ENCODE results near the gene UBXN7.
"Not testable (repeated sequence)": the region's sequence is repeated elsewhere in the genome, so short reads cannot be mapped to it uniquely, and the experiment has no call there.

The UBXN7 gene

DNA sequence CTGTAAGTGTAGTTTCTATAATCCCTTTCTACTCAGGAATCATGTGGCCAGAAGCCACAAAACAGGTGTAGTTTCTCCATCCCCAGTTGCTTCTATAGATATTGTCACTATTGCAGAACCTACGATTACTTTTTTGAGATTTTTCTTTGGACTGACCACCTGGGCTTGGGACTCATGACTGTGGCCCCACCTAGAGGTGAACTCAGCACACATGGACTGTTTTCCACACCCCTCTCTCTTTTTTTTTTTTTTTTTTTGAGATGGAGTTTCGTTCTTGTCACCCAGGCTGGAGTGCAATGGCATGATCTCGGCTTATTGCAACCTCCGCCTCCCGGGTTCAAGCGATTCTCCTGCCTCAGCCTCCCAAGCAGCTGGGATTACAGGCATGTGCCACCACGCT is 13.2 kb upstream of the UBXN7 start:
- H3K36me3 ChIP-seq (ENCODE audit: control insufficient read depth, insufficient read depth, low read length); H3K27ac ChIP-seq (ENCODE audit: low read depth, low read length); H3K9ac ChIP-seq (ENCODE audit: low read depth, low read length); H3K4me1 ChIP-seq (ENCODE audit: control insufficient read depth, insufficient read depth, low read length); H3K27me3 ChIP-seq (ENCODE audit: control insufficient read depth, insufficient read depth, low read length); H3K9me3 ChIP-seq (ENCODE audit: control insufficient read depth, insufficient read depth, low read length); H3K4me3 ChIP-seq (ENCODE audit: low read depth, low read length): not testable (repeated sequence)

DNA sequence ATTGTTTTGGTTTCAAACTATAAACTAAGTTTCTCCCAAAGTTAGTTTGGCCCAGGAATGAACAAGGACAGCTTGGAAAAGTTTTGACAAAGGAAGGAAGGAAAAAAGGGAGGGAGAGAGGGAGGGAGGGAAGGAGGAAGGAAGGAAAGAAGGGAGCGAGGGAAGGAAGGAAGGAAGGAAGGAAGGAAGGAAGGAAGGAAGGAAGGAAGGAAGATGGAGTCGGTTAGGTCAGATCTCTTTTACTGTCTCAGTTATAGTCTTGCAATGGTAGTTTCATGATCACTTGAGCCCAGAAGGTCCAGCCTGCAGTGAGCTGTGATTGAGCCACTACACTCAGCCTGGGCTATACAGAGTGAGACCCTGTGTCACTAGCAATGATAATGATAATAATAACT is 12.3 kb upstream of the UBXN7 start:
- Histone ChIP-seq H3K27me3 (ENCODE audit: control insufficient read depth, insufficient read depth, low read length) (no peaks in the 10 kb centered on the region), H3K9me3 (ENCODE audit: control insufficient read depth, insufficient read depth, low read length) (no peaks in the 10 kb centered on the region), H3K36me3 (ENCODE audit: control insufficient read depth, insufficient read depth, low read length) (no peaks in the 10 kb centered on the region), H3K9ac (ENCODE audit: low read depth, low read length) (no peak overlapping the region), H3K4me3 (ENCODE audit: low read depth, low read length) (no peak overlapping the region), H3K4me1 (ENCODE audit: control insufficient read depth, insufficient read depth, low read length) (no peaks in the 10 kb centered on the region), H3K27ac (ENCODE audit: low read depth, low read length) (no peak overlapping the region)

GRCh38 chr3:196440696-196441095 is 8.5 kb upstream of the UBXN7 start:
- H3K4me1 ChIP-seq (ENCODE audit: control insufficient read depth, insufficient read depth, low read length): no peaks in the 10 kb centered on the region
- H3K9ac ChIP-seq (ENCODE audit: low read depth, low read length): no peak overlapping the region
- H3K27ac ChIP-seq (ENCODE audit: low read depth, low read length): no peak overlapping the region
- no peaks in the 10 kb centered on the region for H3K36me3 ChIP-seq (ENCODE audit: control insufficient read depth, insufficient read depth, low read length)
- H3K4me3 ChIP-seq (ENCODE audit: low read depth, low read length): no peak overlapping the region
- no peaks in the 10 kb centered on the region for H3K27me3 ChIP-seq (ENCODE audit: control insufficient read depth, insufficient read depth, low read length)
- H3K9me3 ChIP-seq (ENCODE audit: control insufficient read depth, insufficient read depth, low read length): no peaks in the 10 kb centered on the region

GRCh38 chr3:196440041-196440537 is 7.9 kb upstream of the UBXN7 start:
- Histone ChIP-seq H3K36me3 (ENCODE audit: control insufficient read depth, insufficient read depth, low read length) (no peaks in the 10 kb centered on the region), H3K27ac (ENCODE audit: low read depth, low read length) (no peak overlapping the region), H3K9me3 (ENCODE audit: control insufficient read depth, insufficient read depth, low read length) (no peaks in the 10 kb centered on the region), H3K4me3 (ENCODE audit: low read depth, low read length) (no peak overlapping the region), H3K27me3 (ENCODE audit: control insufficient read depth, insufficient read depth, low read length) (no peaks in the 10 kb centered on the region), H3K9ac (ENCODE audit: low read depth, low read length) (no peak overlapping the region), H3K4me1 (ENCODE audit: control insufficient read depth, insufficient read depth, low read length) (no peaks in the 10 kb centered on the region)

DNA sequence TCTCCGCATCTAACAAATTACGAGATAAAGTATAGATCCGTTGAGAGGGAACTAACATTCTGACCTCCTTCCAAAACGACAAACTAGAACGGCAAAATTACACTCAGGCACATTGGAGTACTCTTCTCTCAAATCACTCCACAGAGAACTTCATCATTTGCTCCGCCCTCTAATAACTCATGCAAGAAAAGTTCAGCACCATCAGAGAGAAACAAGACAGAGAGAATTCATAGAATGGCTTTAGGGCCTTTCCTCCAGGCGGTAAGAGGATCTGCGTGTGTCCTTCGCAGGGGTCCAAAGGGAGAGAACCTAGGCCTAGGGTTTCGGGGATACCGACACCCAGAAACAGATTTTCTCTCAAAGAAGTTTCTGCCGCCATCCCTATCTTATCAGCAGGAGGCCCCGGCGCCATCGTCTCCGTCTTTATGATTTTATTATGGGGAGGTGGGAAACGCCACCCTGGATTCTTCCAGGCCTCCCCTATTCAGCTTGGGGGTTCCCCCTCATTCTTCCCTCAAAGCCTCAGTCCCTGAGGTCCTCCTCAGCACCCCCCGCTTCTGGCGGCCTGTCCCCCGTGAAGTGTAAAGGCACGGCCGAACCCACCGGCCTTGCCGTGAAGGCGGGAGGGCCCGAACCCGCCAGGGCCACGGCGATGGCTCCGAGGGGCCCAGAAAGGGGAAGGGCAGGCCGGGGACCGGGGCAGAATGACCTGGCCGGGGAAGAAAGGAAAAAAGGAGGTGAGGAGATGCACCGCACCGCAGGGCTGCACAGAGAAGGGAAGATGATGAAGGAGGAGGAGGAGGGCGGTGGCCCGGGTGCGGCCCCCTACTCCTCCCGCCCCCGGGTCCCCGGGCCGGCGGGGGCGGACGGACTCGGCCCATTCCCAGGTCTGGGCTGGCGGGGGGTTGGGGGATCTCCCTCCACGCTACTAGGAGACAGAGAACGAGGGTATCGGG is 768 bp downstream of the UBXN7 start:
- Histone ChIP-seq H3K9me3 (ENCODE audit: control insufficient read depth, insufficient read depth, low read length) (no peaks in the 10 kb centered on the region), H3K4me3 (ENCODE audit: low read depth, low read length) (peak overlapping the region; percentile 99)

DNA sequence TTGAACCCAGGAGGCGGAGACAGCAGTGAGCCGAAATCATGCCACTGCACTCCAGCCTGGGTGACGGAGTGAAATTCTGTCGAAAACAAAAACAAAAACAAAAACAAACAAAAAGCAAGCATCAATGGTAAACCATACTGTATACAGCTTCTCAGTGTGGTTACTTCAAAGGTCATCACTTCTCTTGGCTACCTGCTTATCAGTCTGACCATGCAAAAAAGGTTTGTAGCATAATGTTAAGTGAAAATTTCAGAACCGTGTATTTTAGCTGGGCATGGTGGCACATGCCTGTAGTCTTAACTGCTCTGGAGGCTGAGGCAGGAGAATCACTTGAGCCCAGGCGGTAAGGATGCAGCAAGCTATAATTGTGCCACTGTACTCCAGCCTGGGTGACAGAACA is 4.2 kb downstream of the UBXN7 start:
- H3K4me3 ChIP-seq (ENCODE audit: low read depth, low read length): no peak overlapping the region
- H3K36me3 ChIP-seq (ENCODE audit: control insufficient read depth, insufficient read depth, low read length): peaks cover 11% of the 10 kb centered on the region
- 0 out of 2 replicates have a peak, but pooled peaks cover 5% of the 10 kb centered on the region for H3K4me1 ChIP-seq (ENCODE audit: control insufficient read depth, insufficient read depth, low read length)
- H3K9me3 ChIP-seq (ENCODE audit: control insufficient read depth, insufficient read depth, low read length): no peaks in the 10 kb centered on the region
- no peaks in the 10 kb centered on the region for H3K27me3 ChIP-seq (ENCODE audit: control insufficient read depth, insufficient read depth, low read length)
- H3K9ac ChIP-seq (ENCODE audit: low read depth, low read length): no peak overlapping the region
- H3K27ac ChIP-seq (ENCODE audit: low read depth, low read length): no peak overlapping the region

More for the DNA sequence above, 768 bp downstream of the UBXN7 start:
- peaks cover 9% of the 10 kb centered on the region for H3K36me3 ChIP-seq (ENCODE audit: control insufficient read depth, insufficient read depth, low read length)
- H3K4me1 ChIP-seq (ENCODE audit: control insufficient read depth, insufficient read depth, low read length): 0 out of 2 replicates have a peak, but pooled peaks cover 9% of the 10 kb centered on the region
- peak overlapping the region; percentile 83 for H3K9ac ChIP-seq (ENCODE audit: low read depth, low read length)
- peak overlapping the region; percentile 98 for H3K27ac ChIP-seq (ENCODE audit: low read depth, low read length)
- no peaks in the 10 kb centered on the region for H3K27me3 ChIP-seq (ENCODE audit: control insufficient read depth, insufficient read depth, low read length)

DNA sequence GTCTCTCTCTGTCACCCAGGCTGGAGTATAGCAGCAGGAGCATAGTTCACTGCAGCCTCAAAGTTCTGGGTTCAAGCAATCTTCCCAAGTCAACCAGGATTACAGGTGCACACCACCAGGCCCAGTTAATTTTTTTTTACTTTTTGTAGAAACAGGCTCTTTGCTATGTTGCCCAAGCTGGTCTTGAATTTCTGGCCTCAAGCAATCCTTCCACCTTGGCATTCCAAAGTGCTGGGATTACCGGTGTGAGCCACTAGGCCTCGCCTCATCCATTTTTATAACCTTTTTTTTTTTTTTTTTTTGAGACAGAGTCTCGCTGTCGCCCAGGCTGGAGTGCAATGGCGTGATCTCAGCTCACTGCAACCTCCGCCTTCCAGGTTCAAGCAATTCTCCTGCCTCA is 7.8 kb downstream of the UBXN7 start:
- not testable (repeated sequence) for H3K9me3 ChIP-seq (ENCODE audit: control insufficient read depth, insufficient read depth, low read length); H3K4me1 ChIP-seq (ENCODE audit: control insufficient read depth, insufficient read depth, low read length); H3K4me3 ChIP-seq (ENCODE audit: low read depth, low read length); H3K9ac ChIP-seq (ENCODE audit: low read depth, low read length); H3K27ac ChIP-seq (ENCODE audit: low read depth, low read length); H3K27me3 ChIP-seq (ENCODE audit: control insufficient read depth, insufficient read depth, low read length)
- H3K36me3 ChIP-seq (ENCODE audit: control insufficient read depth, insufficient read depth, low read length): peaks cover 11% of the 10 kb centered on the region

DNA sequence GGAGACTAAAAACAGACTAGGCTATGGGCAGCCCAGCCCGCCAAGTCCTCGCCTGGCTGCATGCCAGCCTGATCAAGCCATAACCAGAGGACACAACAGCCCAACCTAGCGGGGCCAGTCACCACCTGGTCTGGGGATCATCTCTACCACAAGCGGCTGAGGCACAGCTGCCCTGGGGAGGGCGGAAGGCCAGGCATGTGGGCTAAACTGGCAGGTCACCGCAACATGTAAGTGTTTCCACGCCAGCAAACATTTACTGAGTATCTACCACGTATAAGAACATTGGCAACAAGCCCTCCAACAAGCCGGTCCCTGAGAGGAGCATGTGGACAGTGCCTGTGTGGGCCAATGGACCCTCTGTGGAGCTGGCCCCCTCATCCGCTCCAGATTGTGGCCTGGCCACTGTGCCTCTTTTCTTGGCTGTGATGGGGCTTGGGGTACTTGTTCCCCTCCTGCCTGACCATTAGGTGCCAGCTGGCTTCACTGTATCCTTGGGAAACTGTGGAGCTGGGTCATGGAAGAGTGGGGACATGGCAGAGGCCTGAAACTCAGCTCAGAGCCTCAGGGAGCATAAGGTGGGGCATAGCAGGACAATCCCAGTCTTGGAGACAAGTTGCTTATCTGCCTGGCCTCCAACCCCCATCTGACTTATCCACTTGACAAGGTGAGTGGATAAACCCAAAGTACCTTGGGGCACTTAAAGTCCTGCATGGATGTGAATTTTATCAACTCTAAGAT is 9.0 kb downstream of the UBXN7 start:
- Histone ChIP-seq H3K36me3 (ENCODE audit: control insufficient read depth, insufficient read depth, low read length) (peaks cover 11% of the 10 kb centered on the region), H3K27ac (ENCODE audit: low read depth, low read length) (no peak overlapping the region), H3K4me3 (ENCODE audit: low read depth, low read length) (no peak overlapping the region), H3K9ac (ENCODE audit: low read depth, low read length) (no peak overlapping the region), H3K27me3 (ENCODE audit: control insufficient read depth, insufficient read depth, low read length) (no peaks in the 10 kb centered on the region), H3K9me3 (ENCODE audit: control insufficient read depth, insufficient read depth, low read length) (no peaks in the 10 kb centered on the region), H3K4me1 (ENCODE audit: control insufficient read depth, insufficient read depth, low read length) (peaks cover 6% of the 10 kb centered on the region)

DNA sequence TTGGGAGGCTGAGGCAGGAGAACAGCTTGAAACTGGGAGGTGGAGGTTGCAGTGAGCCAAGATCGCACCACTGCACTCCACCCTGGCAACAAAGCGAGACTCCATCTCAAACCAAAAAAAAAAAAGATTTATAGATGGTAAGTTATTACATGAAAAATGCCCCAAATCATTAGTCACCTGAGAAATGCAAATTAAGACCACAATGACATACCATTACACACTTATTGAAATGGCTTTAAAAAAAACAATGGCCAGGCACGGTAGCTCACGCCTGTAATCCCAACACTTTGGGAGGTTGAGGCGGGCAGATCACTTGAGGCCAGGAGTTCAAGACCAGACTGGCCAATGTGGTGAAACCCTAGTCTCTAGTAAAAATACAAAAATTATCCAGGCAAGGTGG is 10.6 kb downstream of the UBXN7 start:
- H3K27me3 ChIP-seq (ENCODE audit: control insufficient read depth, insufficient read depth, low read length); H3K4me1 ChIP-seq (ENCODE audit: control insufficient read depth, insufficient read depth, low read length); H3K27ac ChIP-seq (ENCODE audit: low read depth, low read length); H3K36me3 ChIP-seq (ENCODE audit: control insufficient read depth, insufficient read depth, low read length); H3K4me3 ChIP-seq (ENCODE audit: low read depth, low read length); H3K9me3 ChIP-seq (ENCODE audit: control insufficient read depth, insufficient read depth, low read length); H3K9ac ChIP-seq (ENCODE audit: low read depth, low read length): not testable (repeated sequence)

DNA sequence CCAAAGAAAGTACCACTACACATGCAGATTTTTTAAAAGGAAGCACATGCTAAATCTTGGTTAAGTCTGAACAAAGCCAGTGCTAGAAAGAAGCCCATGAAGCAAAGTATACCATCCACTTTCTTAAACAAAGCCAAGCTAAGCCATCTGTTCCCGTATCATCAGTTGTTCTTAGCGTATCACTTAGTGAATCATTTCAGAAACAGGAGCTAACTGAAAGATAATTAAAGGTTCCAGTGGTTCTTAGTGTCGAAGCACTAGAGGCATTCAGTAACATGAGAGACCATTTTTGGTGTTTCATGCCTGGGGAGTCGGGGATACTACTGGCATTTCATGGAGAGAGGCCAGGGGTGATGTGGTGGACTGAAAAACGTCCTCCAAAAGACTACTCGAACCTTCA is 12.8 kb downstream of the UBXN7 start:
- Histone ChIP-seq H3K9ac (ENCODE audit: low read depth, low read length) (no peak overlapping the region), H3K4me3 (ENCODE audit: low read depth, low read length) (no peak overlapping the region), H3K36me3 (ENCODE audit: control insufficient read depth, insufficient read depth, low read length) (no peaks in the 10 kb centered on the region), H3K27me3 (ENCODE audit: control insufficient read depth, insufficient read depth, low read length) (no peaks in the 10 kb centered on the region), H3K9me3 (ENCODE audit: control insufficient read depth, insufficient read depth, low read length) (no peaks in the 10 kb centered on the region), H3K27ac (ENCODE audit: low read depth, low read length) (no peak overlapping the region), H3K4me1 (ENCODE audit: control insufficient read depth, insufficient read depth, low read length) (peaks cover 6% of the 10 kb centered on the region)

DNA sequence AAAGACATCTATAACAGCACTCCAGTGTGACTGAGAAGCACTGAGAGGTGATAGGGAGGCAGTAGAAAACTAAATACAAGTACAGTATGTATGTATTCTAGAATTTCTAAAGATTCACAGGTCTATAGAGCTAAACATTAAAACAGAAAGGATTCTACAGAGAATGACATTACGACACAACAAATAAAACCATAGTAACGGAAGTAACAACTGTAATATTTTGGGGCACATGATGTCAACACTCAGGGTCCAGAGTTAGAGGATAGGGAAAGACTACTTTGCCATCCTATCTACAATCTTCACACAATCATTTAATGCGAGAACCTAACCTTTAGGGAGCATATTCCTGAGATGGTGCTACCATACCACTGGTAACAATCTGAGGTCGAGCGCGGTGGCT is 13.6 kb downstream of the UBXN7 start:
- peaks cover 6% of the 10 kb centered on the region for H3K4me1 ChIP-seq (ENCODE audit: control insufficient read depth, insufficient read depth, low read length)
- H3K27ac ChIP-seq (ENCODE audit: low read depth, low read length): no peak overlapping the region
- no peak overlapping the region for H3K4me3 ChIP-seq (ENCODE audit: low read depth, low read length)
- no peaks in the 10 kb centered on the region for H3K27me3 ChIP-seq (ENCODE audit: control insufficient read depth, insufficient read depth, low read length)
- H3K36me3 ChIP-seq (ENCODE audit: control insufficient read depth, insufficient read depth, low read length): no peaks in the 10 kb centered on the region
- H3K9me3 ChIP-seq (ENCODE audit: control insufficient read depth, insufficient read depth, low read length): no peaks in the 10 kb centered on the region
- no peak overlapping the region for H3K9ac ChIP-seq (ENCODE audit: low read depth, low read length)
